C4-2B (cell line): ENCODE results near the gene ZEB2.

Experiments used
- H3K27ac ChIP-seq: fragments of 450-650 bp; 2 replicates; pipeline ENCODE4 v1.5.1; 2017
- CTCF ChIP-seq: fragments of 450-650 bp; conservative IDR thresholded peaks from 2 replicates; pipeline ENCODE4 v1.5.1; 2017; ENCODE audit warnings: mild to moderate bottlenecking
- ZFX ChIP-seq: fragments of 450-650 bp; IDR thresholded peaks from 2 replicates; pipeline ENCODE4 v1.6.1; 2017

Gene ZEB2

GRCh38 chr2:144377914-144378313, 142.0 kb downstream of the ZEB2 start:
- no peak overlapping the region for H3K27ac ChIP-seq

DNA sequence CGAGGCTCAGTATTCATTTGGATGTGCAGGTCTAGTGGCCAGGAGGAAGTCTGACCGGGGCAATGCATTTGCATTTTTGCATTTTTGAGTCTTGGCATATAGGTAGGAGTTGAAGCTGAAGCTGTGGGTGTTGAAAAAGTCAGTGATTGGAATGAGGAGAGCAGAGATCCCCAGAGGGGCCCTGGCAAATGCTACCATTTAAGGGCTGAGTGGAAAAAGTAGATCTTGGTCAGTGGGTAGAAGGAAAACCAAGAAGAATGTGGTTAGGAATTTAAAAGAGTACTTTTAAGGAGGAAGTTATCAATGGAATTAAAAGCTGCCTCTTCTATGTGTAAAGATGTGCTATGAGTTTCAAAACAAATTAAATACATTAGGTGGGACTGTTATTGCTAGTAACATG, 143.0 kb downstream of the ZEB2 start:
- no peak for TF ChIP-seq ZFX
- TF ChIP-seq CTCF, result no peak
- no peak overlapping the region for H3K27ac ChIP-seq

More at GRCh38 chr2:144377914-144378313, 142.0 kb downstream of the ZEB2 start:
- no peak for TF ChIP-seq CTCF
- TF ChIP-seq ZFX, result no peak

DNA sequence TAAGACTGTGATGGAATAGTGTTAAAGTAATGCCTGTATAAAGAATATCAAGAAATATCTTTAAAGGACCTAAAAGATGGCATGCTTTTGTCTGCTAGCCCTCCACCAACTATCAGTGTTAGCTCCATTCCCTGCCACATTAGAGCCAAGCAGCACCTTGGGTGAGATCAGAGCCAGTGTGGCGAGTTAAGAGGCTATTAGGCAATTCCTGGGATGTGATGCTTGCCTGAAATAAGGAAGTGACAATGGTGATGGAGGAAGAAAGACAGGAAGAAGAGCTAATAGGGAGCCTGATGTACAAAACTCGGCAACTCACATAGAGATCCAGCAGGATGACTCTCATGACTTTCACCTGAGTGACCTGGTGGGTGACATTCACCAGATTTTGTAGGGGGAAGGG, 143.5 kb downstream of the ZEB2 start:
- TF ChIP-seq CTCF (no peak), ZFX (no peak)
- H3K27ac ChIP-seq, result no peak overlapping the region

- no peak overlapping the region for H3K27ac ChIP-seq
- TF ChIP-seq ZFX (no peak), CTCF (no peak)
Observed at GRCh38 chr2:144374163-144374661, 145.7 kb downstream of the ZEB2 start.

- no peak overlapping the region for H3K27ac ChIP-seq
- TF ChIP-seq ZFX, result no peak
- TF ChIP-seq CTCF, result no peak
Observed at GRCh38 chr2:144372410-144373080, 147.4 kb downstream of the ZEB2 start.

GRCh38 chr2:144370937-144371584, 148.9 kb downstream of the ZEB2 start:
- TF ChIP-seq CTCF, result no peak
- TF ChIP-seq ZFX, result no peak

GRCh38 chr2:144369416-144369815, 150.5 kb downstream of the ZEB2 start:
- no peak for TF ChIP-seq ZFX
- no peak for TF ChIP-seq CTCF
- H3K27ac ChIP-seq, result no peak overlapping the region

More at GRCh38 chr2:144370937-144371584, 148.9 kb downstream of the ZEB2 start:
- H3K27ac ChIP-seq, result no peak overlapping the region
